ENCODE results near the gene LUC7L3.

LUC7L3 gene

GRCh38 chr17:50766222-50767023 lies 47.0 kb downstream of the LUC7L3 start:
- H3K4me1 ChIP-seq (ENCODE audit: insufficient read depth, low read length), result no peaks in the 10 kb centered on the region
- H3K4me3 ChIP-seq (ENCODE audit: low read depth in 1 of 2, low read length in 2 of 2), result no peak overlapping the region
- peaks cover 15% of the 10 kb centered on the region for H3K27me3 ChIP-seq (ENCODE audit: insufficient read depth, low read length, poor library complexity)
- H3K9ac ChIP-seq (ENCODE audit: low read depth, low read length), result no peak overlapping the region
- ATAC-seq (ENCODE audit: insufficient read depth, low read depth) (no peak), DNase-seq (no peak)
- H2AFZ ChIP-seq (ENCODE audit: low read depth, low read length), result no peak overlapping the region
- H3K27ac ChIP-seq (ENCODE audit: low read length), result no peak overlapping the region
- TF ChIP-seq CTCF (IDR thresholded peaks at IDR 0.05; ENCODE audit: borderline replicate concordance, extremely low read depth, low read length, poor library complexity, severe bottlenecking) (no peak), EZH2 (IDR thresholded peaks at IDR 0.05; ENCODE audit: borderline replicate concordance, low read depth, low read length, severe bottlenecking) (no peak)
- no peak overlapping the region for H3K4me2 ChIP-seq (ENCODE audit: insufficient read depth, low read length)
- H3K9me3 ChIP-seq (ENCODE audit: insufficient read depth, low read length, severe bottlenecking), result no peaks in the 10 kb centered on the region
- H3K36me3 ChIP-seq (ENCODE audit: insufficient read depth, low read length), result no peaks in the 10 kb centered on the region
- H3K79me2 ChIP-seq (ENCODE audit: insufficient read depth, low read length), result no peaks in the 10 kb centered on the region
- H4K20me1 ChIP-seq (ENCODE audit: insufficient read depth, low read length), result peaks cover 5% of the 10 kb centered on the region; the same call in 1 of the 2 replicates

- TF ChIP-seq CTCF (IDR thresholded peaks at IDR 0.05; ENCODE audit: borderline replicate concordance, extremely low read depth, low read length, poor library complexity, severe bottlenecking), result no peak
- TF ChIP-seq EZH2 (IDR thresholded peaks at IDR 0.05; ENCODE audit: borderline replicate concordance, low read depth, low read length, severe bottlenecking), result no peak
- no peak overlapping the region for H2AFZ ChIP-seq (ENCODE audit: low read depth, low read length)
These were observed 47.6 kb downstream of the LUC7L3 start for GRCh38 chr17:50767030-50767429.

GRCh38 chr17:50767446-50767845 lies 48.0 kb downstream of the LUC7L3 start, which contains the start of gene ANKRD40CL:
TSS of gene ANKRD40CL (minus strand) at chr17:50767518. CDS start at chr17:50766913, 605 bp downstream.
- no peak within 1 kb of the TSS for H2AFZ ChIP-seq (ENCODE audit: low read depth, low read length)
- no peaks in the 10 kb centered on the region for H3K79me2 ChIP-seq (ENCODE audit: insufficient read depth, low read length)
- no peaks in the 10 kb centered on the region for H3K4me1 ChIP-seq (ENCODE audit: insufficient read depth, low read length)

More at GRCh38 chr17:50767030-50767429, 47.6 kb downstream of the LUC7L3 start:
- Histone ChIP-seq H3K4me1 (ENCODE audit: insufficient read depth, low read length) (no peaks in the 10 kb centered on the region), H3K9me3 (ENCODE audit: insufficient read depth, low read length, severe bottlenecking) (no peaks in the 10 kb centered on the region), H3K27ac (ENCODE audit: low read length) (no peak overlapping the region), H3K36me3 (ENCODE audit: insufficient read depth, low read length) (no peaks in the 10 kb centered on the region), H3K4me2 (ENCODE audit: insufficient read depth, low read length) (no peak overlapping the region), H4K20me1 (ENCODE audit: insufficient read depth, low read length) (peaks cover 5% of the 10 kb centered on the region; the same call in 1 of the 2 replicates), H3K4me3 (ENCODE audit: low read depth in 1 of 2, low read length in 2 of 2) (no peak overlapping the region), H3K9ac (ENCODE audit: low read depth, low read length) (no peak overlapping the region), H3K27me3 (ENCODE audit: insufficient read depth, low read length, poor library complexity) (peaks cover 15% of the 10 kb centered on the region), H3K79me2 (ENCODE audit: insufficient read depth, low read length) (no peaks in the 10 kb centered on the region)
- DNase-seq (no peak), ATAC-seq (ENCODE audit: insufficient read depth, low read depth) (no peak)

More at GRCh38 chr17:50767446-50767845, 48.0 kb downstream of the LUC7L3 start, which contains the start of gene ANKRD40CL:
- peaks cover 5% of the 10 kb centered on the region; the same call in 1 of the 2 replicates for H4K20me1 ChIP-seq (ENCODE audit: insufficient read depth, low read length)
- H3K4me2 ChIP-seq (ENCODE audit: insufficient read depth, low read length), result no peak within 1 kb of the TSS
- no peak for TF ChIP-seq EZH2 (IDR thresholded peaks at IDR 0.05; ENCODE audit: borderline replicate concordance, low read depth, low read length, severe bottlenecking)
- no peak for TF ChIP-seq CTCF (IDR thresholded peaks at IDR 0.05; ENCODE audit: borderline replicate concordance, extremely low read depth, low read length, poor library complexity, severe bottlenecking)
- peaks cover 15% of the 10 kb centered on the region for H3K27me3 ChIP-seq (ENCODE audit: insufficient read depth, low read length, poor library complexity)
- no peak within 1 kb of the TSS for H3K4me3 ChIP-seq (ENCODE audit: low read depth in 1 of 2, low read length in 2 of 2)
- no peak within 1 kb of the TSS for H3K27ac ChIP-seq (ENCODE audit: low read length)
- DNase-seq, result no peak
- ATAC-seq (ENCODE audit: insufficient read depth, low read depth), result no peak
- no peaks in the 10 kb centered on the region for H3K9me3 ChIP-seq (ENCODE audit: insufficient read depth, low read length, severe bottlenecking)
- no peak within 1 kb of the TSS for H3K9ac ChIP-seq (ENCODE audit: low read depth, low read length)
- no peaks in the 10 kb centered on the region for H3K36me3 ChIP-seq (ENCODE audit: insufficient read depth, low read length)
